ENCODE measurements around the gene CLASP1. TPM values are rescaled to one million over a fixed set of nuclear protein-coding genes. Genes with fewer than 3 reads are reported as not detected.

Gene CLASP1
- total RNA-seq, 1 experiment from 2014 or later, result 46.1 TPM

- no peak overlapping the region for H3K4me3 ChIP-seq (ENCODE audit: low read depth, low read length)
- Mint-ChIP-seq H3K4me3 (ENCODE audit: unreplicated experiment) (no peak overlapping the region), H3K27ac (ENCODE audit: unreplicated experiment) (no peak overlapping the region), H3K4me1 (ENCODE audit: low read depth, unreplicated experiment) (no peaks in the 10 kb centered on the region), H3K9me3 (ENCODE audit: unreplicated experiment) (no peaks in the 10 kb centered on the region), H3K27me3 (ENCODE audit: insufficient read depth, unreplicated experiment) (no peaks in the 10 kb centered on the region), H3K36me3 (ENCODE audit: insufficient read depth, unreplicated experiment) (peaks cover 46% of the 10 kb centered on the region)
- DNase-seq, result no peak
- H3K27me3 ChIP-seq (replicated peaks; ENCODE audit: control insufficient read depth, insufficient read depth, low read length), result no peaks in the 10 kb centered on the region
- no TSS peak for BruUV-seq (replicated peaks)
- peaks cover 4% of the 10 kb centered on the region; the same call in 1 of the 2 replicates for H3K4me1 ChIP-seq
- ChIA-PET POLR2A (no interaction called here), CTCF (no interaction called here)
- H3K36me3 ChIP-seq (ENCODE audit: control insufficient read depth, insufficient read depth, low read length), result no peaks in the 10 kb centered on the region; the same call in 1 of the 2 replicates
- TF ChIP-seq, protein P1, sequence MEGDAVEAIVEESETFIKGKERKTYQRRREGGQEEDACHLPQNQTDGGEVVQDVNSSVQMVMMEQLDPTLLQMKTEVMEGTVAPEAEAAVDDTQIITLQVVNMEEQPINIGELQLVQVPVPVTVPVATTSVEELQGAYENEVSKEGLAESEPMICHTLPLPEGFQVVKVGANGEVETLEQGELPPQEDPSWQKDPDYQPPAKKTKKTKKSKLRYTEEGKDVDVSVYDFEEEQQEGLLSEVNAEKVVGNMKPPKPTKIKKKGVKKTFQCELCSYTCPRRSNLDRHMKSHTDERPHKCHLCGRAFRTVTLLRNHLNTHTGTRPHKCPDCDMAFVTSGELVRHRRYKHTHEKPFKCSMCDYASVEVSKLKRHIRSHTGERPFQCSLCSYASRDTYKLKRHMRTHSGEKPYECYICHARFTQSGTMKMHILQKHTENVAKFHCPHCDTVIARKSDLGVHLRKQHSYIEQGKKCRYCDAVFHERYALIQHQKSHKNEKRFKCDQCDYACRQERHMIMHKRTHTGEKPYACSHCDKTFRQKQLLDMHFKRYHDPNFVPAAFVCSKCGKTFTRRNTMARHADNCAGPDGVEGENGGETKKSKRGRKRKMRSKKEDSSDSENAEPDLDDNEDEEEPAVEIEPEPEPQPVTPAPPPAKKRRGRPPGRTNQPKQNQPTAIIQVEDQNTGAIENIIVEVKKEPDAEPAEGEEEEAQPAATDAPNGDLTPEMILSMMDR (IDR thresholded peaks at IDR 0.05; ENCODE audit: insufficient read depth in 1 of 2, low read depth in 1 of 2, low read length in 1 of 2, severe bottlenecking in 1 of 2, unreplicated experiment in 1 of 2), result no peak
- intact Hi-C loops (cut with micrococcal nuclease; ENCODE audit: unreplicated experiment), result no loop called here
- H3K9me3 ChIP-seq, result no peaks in the 10 kb centered on the region
These were observed 240.6 kb downstream of the CLASP1 start for GRCh38 chr2:121408641-121409040.

GRCh38 chr2:121405233-121405632 lies 244.0 kb downstream of the CLASP1 start:
- CTCF ChIA-PET, result no interaction called here
- Histone ChIP-seq H3K9me3 (no peaks in the 10 kb centered on the region), H3K4me3 (ENCODE audit: low read depth, low read length) (no peak overlapping the region), H3K27me3 (replicated peaks; ENCODE audit: control insufficient read depth, insufficient read depth, low read length) (no peaks in the 10 kb centered on the region), H3K36me3 (ENCODE audit: control insufficient read depth, insufficient read depth, low read length) (no peaks in the 10 kb centered on the region; the same call in 1 of the 2 replicates), H3K4me1 (peaks cover 4% of the 10 kb centered on the region; the same call in 1 of the 2 replicates)
- H3K9me3 Mint-ChIP-seq (ENCODE audit: unreplicated experiment), result no peaks in the 10 kb centered on the region
- intact Hi-C loops (cut with micrococcal nuclease; ENCODE audit: unreplicated experiment), result no loop called here
- TF ChIP-seq, protein P1 (IDR thresholded peaks at IDR 0.05; ENCODE audit: insufficient read depth in 1 of 2, low read depth in 1 of 2, low read length in 1 of 2, severe bottlenecking in 1 of 2, unreplicated experiment in 1 of 2), result no peak
- no peaks in the 10 kb centered on the region for H3K27me3 Mint-ChIP-seq (ENCODE audit: insufficient read depth, unreplicated experiment)
- H3K27ac Mint-ChIP-seq (ENCODE audit: unreplicated experiment), result no peak overlapping the region
- BruUV-seq (replicated peaks), result no TSS peak
- DNase-seq, result no peak
- no peaks in the 10 kb centered on the region for H3K4me1 Mint-ChIP-seq (ENCODE audit: low read depth, unreplicated experiment)
- H3K4me3 Mint-ChIP-seq (ENCODE audit: unreplicated experiment), result no peak overlapping the region
- H3K36me3 Mint-ChIP-seq (ENCODE audit: insufficient read depth, unreplicated experiment), result peaks cover 48% of the 10 kb centered on the region
- POLR2A ChIA-PET, result no interaction called here

DNA sequence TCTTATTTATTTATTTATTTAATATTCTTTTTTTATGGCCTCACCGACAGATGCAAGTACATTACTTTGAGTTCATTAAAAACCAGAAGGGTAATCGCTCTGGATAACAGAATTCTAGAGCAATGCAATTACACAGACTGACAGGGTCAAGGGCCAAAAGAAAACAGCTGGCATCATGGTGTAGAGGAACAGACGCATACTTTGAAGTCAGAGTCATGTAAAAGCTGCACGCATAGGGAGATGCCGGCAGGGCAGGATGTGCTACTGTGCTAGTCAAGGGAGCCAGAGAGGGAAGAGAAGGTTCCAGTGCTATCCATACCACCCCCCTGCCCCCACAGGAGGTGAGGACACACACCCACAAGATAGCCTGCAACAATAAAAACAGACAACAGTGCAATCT lies 249.1 kb downstream of the CLASP1 start:
- Mint-ChIP-seq H3K9me3 (ENCODE audit: unreplicated experiment) (no peaks in the 10 kb centered on the region), H3K36me3 (ENCODE audit: insufficient read depth, unreplicated experiment) (peaks cover 33% of the 10 kb centered on the region), H3K27me3 (ENCODE audit: insufficient read depth, unreplicated experiment) (no peaks in the 10 kb centered on the region), H3K4me3 (ENCODE audit: unreplicated experiment) (no peak overlapping the region), H3K27ac (ENCODE audit: unreplicated experiment) (no peak overlapping the region), H3K4me1 (ENCODE audit: low read depth, unreplicated experiment) (no peaks in the 10 kb centered on the region)
- H3K4me3 ChIP-seq (ENCODE audit: low read depth, low read length), result no peak overlapping the region
- no peaks in the 10 kb centered on the region; the same call in 1 of the 2 replicates for H3K4me1 ChIP-seq
- H3K9me3 ChIP-seq, result no peaks in the 10 kb centered on the region
- CTCF ChIA-PET, result no interaction called here
- DNase-seq, result no peak
- intact Hi-C loops (cut with micrococcal nuclease; ENCODE audit: unreplicated experiment), result no loop called here
- no TSS peak for BruUV-seq (replicated peaks)
- no peaks in the 10 kb centered on the region for H3K27me3 ChIP-seq (replicated peaks; ENCODE audit: control insufficient read depth, insufficient read depth, low read length)
- H3K36me3 ChIP-seq (ENCODE audit: control insufficient read depth, insufficient read depth, low read length), result 0 out of 2 replicates have a peak, but pooled peaks cover 2% of the 10 kb centered on the region
- POLR2A ChIA-PET, result no interaction called here
- TF ChIP-seq, protein P1 (IDR thresholded peaks at IDR 0.05; ENCODE audit: insufficient read depth in 1 of 2, low read depth in 1 of 2, low read length in 1 of 2, severe bottlenecking in 1 of 2, unreplicated experiment in 1 of 2), result no peak
